B cell (primary cell): ENCODE data around the gene MMS19. TPM values are rescaled to one million over a fixed set of nuclear protein-coding genes. Genes with fewer than 3 reads are reported as not detected.

Experiments used
- ATAC-seq: fragments of 200-7000 bp; cut with Tn5 transposase; one replicate; pipeline ENCODE4 v1.10.0; 2021; ENCODE audit warnings: low read depth, mild to moderate bottlenecking, moderate number of reproducible peaks, moderate library complexity
- CTCF ChIA-PET: fragments of 350-600 bp; sonication (Branson Sonifier 250); formaldehyde crosslinking; loops from one replicate; lab custom pipeline; 2021; ENCODE audit warnings: antibody characterized with exemption, inconsistent platforms; lab: Charles Lee
- POLR2A ChIA-PET: fragments of 350-600 bp; sonication (Branson Sonifier 250); formaldehyde crosslinking; loops from one replicate; lab custom pipeline; 2021; ENCODE audit warnings: antibody characterized with exemption; lab: Charles Lee
- DNase-seq: peaks from one replicate; pipeline ENCODE4 v3.0.0; 2013
- H2AFZ ChIP-seq: 2 replicates; pipeline ENCODE4 v1.6.1; 2012; ENCODE audit warnings: mild to moderate bottlenecking, low read depth, low read length; ENCODE audit not compliant: insufficient read depth, poor library complexity, severe bottlenecking
- H3K27ac ChIP-seq, 2 donors: 1 replicate in 1 of 2; 2 replicates in 1 of 2; pipeline ENCODE4 v1.5.1; 2012 to 2013; ENCODE audit warnings: low read length in 2 of 2, mild to moderate bottlenecking in 2 of 2, moderate library complexity in 1 of 2
- H3K27me3 ChIP-seq, 4 experiments: fragments of 200-600 bp in 1 of 4; sonication (generic) in 1 of 4; replicated peaks in 1 of 4; 1 replicate in 2 of 4; 2 replicates in 2 of 4; pipeline versions ENCODE4 v1.6.1 to v1.7.0; 2013 to 2016; ENCODE audit warnings: low read length in 3 of 4, mild to moderate bottlenecking in 2 of 4, mixed read lengths in 1 of 4, moderate library complexity in 1 of 4; ENCODE audit not compliant: insufficient read depth in 4 of 4, control insufficient read depth in 3 of 4; ENCODE audit errors: control extremely low read depth in 1 of 4
- H3K36me3 ChIP-seq, 2 experiments: replicated peaks in 1 of 2; 1 replicate in 1 of 2; 2 replicates in 1 of 2; pipeline versions ENCODE4 v1.6.1 to v1.7.1; 2013; ENCODE audit warnings: low read length in 1 of 2; ENCODE audit not compliant: insufficient read depth in 2 of 2, control insufficient read depth in 1 of 2; ENCODE audit errors: control extremely low read depth in 1 of 2, extremely low read depth in 1 of 2
- H3K4me1 ChIP-seq, 2 donors: fragments of 200-600 bp in 1 of 2; sonication (generic) in 1 of 2; 1 replicate in 1 of 2; 2 replicates in 1 of 2; pipeline versions ENCODE4 v1.5.1 to v1.6.1; 2013 to 2017; ENCODE audit warnings: low read length in 2 of 2; ENCODE audit not compliant: control insufficient read depth in 2 of 2, insufficient read depth in 2 of 2
- H3K4me2 ChIP-seq: replicated peaks from 2 replicates; pipeline ENCODE3; 2012; ENCODE audit warnings: mild to moderate bottlenecking, low read depth, low read length; ENCODE audit not compliant: poor library complexity, severe bottlenecking
- H3K4me3 ChIP-seq, 5 experiments: fragments of 200-600 bp in 1 of 5; sonication (generic) in 1 of 5; 1 replicate in 3 of 5; 2 replicates in 2 of 5; pipeline versions ENCODE4 v1.5.1 to v1.7.0; 2011 to 2016; ENCODE audit warnings: low read length in 4 of 5, mild to moderate bottlenecking in 4 of 5, low read depth in 2 of 5, control low read depth in 1 of 5, moderate library complexity in 1 of 5; ENCODE audit not compliant: insufficient read depth in 1 of 5; ENCODE audit errors: control extremely low read depth in 1 of 5, extremely low read depth in 1 of 5
- H3K79me2 ChIP-seq: fragments of 200-600 bp; sonication (generic); one replicate; pipeline ENCODE4 v1.6.0; 2016; ENCODE audit warnings: low read length; ENCODE audit not compliant: control insufficient read depth, insufficient read depth
- H3K9ac ChIP-seq: fragments of 200-600 bp; sonication (generic); 2 replicates; pipeline ENCODE4 v1.6.1; 2017; ENCODE audit warnings: mild to moderate bottlenecking, low read length, moderate library complexity
- H3K9me3 ChIP-seq, 3 donors: one replicate each; pipeline versions ENCODE4 v1.6.1 to v1.7.1; 2013; ENCODE audit warnings: low read length in 2 of 3; ENCODE audit not compliant: control insufficient read depth in 2 of 3, insufficient read depth in 1 of 3; ENCODE audit errors: control extremely low read depth in 1 of 3
- H4K20me1 ChIP-seq: 2 replicates; pipeline ENCODE4 v1.6.0; 2012; ENCODE audit warnings: mild to moderate bottlenecking, low read length; ENCODE audit not compliant: insufficient read depth, control insufficient read depth, poor library complexity, severe bottlenecking
- H3K27ac Mint-ChIP-seq: one replicate; pipeline ENCODE4 v1.8.0; 2021; ENCODE audit warnings: mixed read lengths
- H3K27me3 Mint-ChIP-seq: one replicate; pipeline ENCODE4 v1.8.0; 2021; ENCODE audit warnings: mixed read lengths
- H3K4me1 Mint-ChIP-seq: one replicate; pipeline ENCODE4 v1.8.0; 2021; ENCODE audit warnings: mixed read lengths
- H3K4me3 Mint-ChIP-seq: one replicate; pipeline ENCODE4 v1.8.0; 2021; ENCODE audit warnings: mixed read lengths
- H3K9me3 Mint-ChIP-seq: one replicate; pipeline ENCODE4 v1.8.0; 2022; ENCODE audit warnings: mixed read lengths; ENCODE audit not compliant: insufficient read depth
- CTCF ChIP-seq: fragments of 200-600 bp; IDR thresholded peaks from one replicate; pipeline ENCODE4 v1.8.0; 2022; ENCODE audit warnings: antibody characterized with exemption, mild to moderate bottlenecking
- EZH2 ChIP-seq: IDR thresholded peaks from 2 replicates; pipeline ENCODE4 v1.6.1; 2012; ENCODE audit warnings: borderline replicate concordance, low read depth, mild to moderate bottlenecking, moderate library complexity, low read length; ENCODE audit not compliant: insufficient read depth, poor library complexity, severe bottlenecking
- WGBS: methylation state at CpG from one replicate; pipeline ENCODE4 v1.1.5; 2013; ENCODE audit warnings: missing lambda C conversion rate; ENCODE audit not compliant: insufficient coverage; 5-methylcytosine and 5-hydroxymethylcytosine counted together
- intact Hi-C: fragments of 100-400 bp; cut with micrococcal nuclease; formaldehyde crosslinking; loops from one replicate; pipeline ENCODE4 v1.10.0; 2022
- polyA plus RNA-seq: library from polyadenylated mRNA; depleted of rRNA; stranded (reverse); fragments of >200 nt; gene quantifications from 2 replicates; pipeline ENCODE4 v1.2.3, GENCODE V29; 2012
- total RNA-seq, 2 donors: library from RNA; stranded (reverse); fragments of 120-200 nt in 1 of 2; gene quantifications; 1 replicate in 1 of 2; 2 replicates in 1 of 2; pipeline versions ENCODE4 v1.2.3 to v1.2.4, GENCODE V29; 2013 to 2022

The MMS19 gene
- total and polyA plus RNA-seq, 2 donors (not counting 1 experiment from before 2014, with no cell fraction given) = 82.1 to 102 TPM

- H3K4me3 Mint-ChIP-seq = no peak overlapping the region
- H3K27me3 Mint-ChIP-seq = peaks cover 31% of the 10 kb centered on the region
- H3K9me3 ChIP-seq = no peaks in the 10 kb centered on the region
- H3K4me1 ChIP-seq = no peaks in the 10 kb centered on the region
- no peaks in the 10 kb centered on the region for H3K79me2 ChIP-seq
- peaks cover 0 to 21% (median 0%) of the 10 kb centered on the region in 4 experiments for H3K27me3 ChIP-seq
- H3K9ac ChIP-seq = no peak overlapping the region
- no peak overlapping the region for H3K4me3 ChIP-seq
- H3K9me3 Mint-ChIP-seq = no peaks in the 10 kb centered on the region
- no peaks in the 10 kb centered on the region for H3K36me3 ChIP-seq
- TF ChIP-seq EZH2 (no peak), CTCF (no peak)
- H3K4me1 Mint-ChIP-seq = no peaks in the 10 kb centered on the region
- intact Hi-C loops = no loop called here
- ATAC-seq = no peak
- H4K20me1 ChIP-seq = no peaks in the 10 kb centered on the region
- POLR2A ChIA-PET = no interaction called here
- no peak overlapping the region for H2AFZ ChIP-seq
- no peak for DNase-seq
- CTCF ChIA-PET = no interaction called here
- no peak overlapping the region for H3K27ac ChIP-seq
- H3K27ac Mint-ChIP-seq = no peak overlapping the region
- H3K4me2 ChIP-seq = no peak overlapping the region
- 76% methylated on average over 5 of the region's 6 CpGs for WGBS
These were observed 19.6 kb upstream of the MMS19 start for GRCh38 chr10:97517778-97518300.

- Histone ChIP-seq H3K4me3 (no peak overlapping the region), H4K20me1 (no peaks in the 10 kb centered on the region), H2AFZ (no peak overlapping the region), H3K4me2 (no peak overlapping the region), H3K9ac (no peak overlapping the region), H3K27ac (no peak overlapping the region), H3K27me3 (peaks cover 0 to 21% (median 0%) of the 10 kb centered on the region in 4 experiments), H3K36me3 (no peaks in the 10 kb centered on the region), H3K9me3 (no peaks in the 10 kb centered on the region), H3K79me2 (no peaks in the 10 kb centered on the region), H3K4me1 (no peaks in the 10 kb centered on the region)
- intact Hi-C loops = no loop called here
- Mint-ChIP-seq H3K4me1 (no peaks in the 10 kb centered on the region), H3K4me3 (no peak overlapping the region), H3K9me3 (no peaks in the 10 kb centered on the region), H3K27ac (no peak overlapping the region), H3K27me3 (peaks cover 27% of the 10 kb centered on the region)
- no peak for TF ChIP-seq CTCF
- no peak for TF ChIP-seq EZH2
- ATAC-seq (no peak), DNase-seq (no peak)
- ChIA-PET POLR2A (no interaction called here), CTCF (no interaction called here)
- WGBS = 81% methylated on average over 13 of the region's 15 CpGs
These were observed 19.0 kb upstream of the MMS19 start for GRCh38 chr10:97517096-97517750.
